ENCODE results near the gene TBATA. TPM values are rescaled to one million over a fixed set of nuclear protein-coding genes. Genes with fewer than 3 reads are reported as not detected.

TBATA gene
- total and polyA plus RNA-seq, 2 donors from 2014 or later, result 1.9 TPM; not detected in 1

DNA sequence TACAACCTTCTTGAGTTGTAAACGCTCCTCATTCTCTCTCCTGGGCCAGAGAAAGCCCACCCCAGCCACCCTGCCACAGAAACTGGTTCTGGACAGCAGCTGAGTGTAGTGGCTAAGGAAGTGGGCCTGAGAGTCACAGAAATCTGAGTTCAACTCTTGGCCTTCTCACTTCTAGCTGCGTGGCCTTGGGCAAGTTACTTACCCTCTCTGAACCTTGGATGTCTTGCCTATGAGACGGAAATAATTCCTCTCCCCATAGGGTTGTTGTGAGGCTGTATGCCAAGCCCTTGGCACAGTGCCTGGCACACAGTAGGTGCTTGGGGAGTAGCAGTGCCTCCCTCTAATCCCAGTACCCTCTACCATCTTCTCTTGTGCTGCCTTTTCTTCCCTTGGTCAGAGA, 61.4 kb downstream of the TBATA start:
- Histone ChIP-seq H3K4me1 (ENCODE audit: control insufficient read depth in 2 of 3, insufficient read depth in 2 of 3, low read depth in 1 of 3, low read length in 3 of 3) (no peaks in the 10 kb centered on the region), H3K36me3 (ENCODE audit: control insufficient read depth in 2 of 3, insufficient read depth in 3 of 3, low read length in 3 of 3) (no peaks in the 10 kb centered on the region), H3K9ac (ENCODE audit: low read length in 3 of 3) (no peak overlapping the region), H3K27ac (ENCODE audit: low read depth in 2 of 2, low read length in 2 of 2) (no peak overlapping the region), H3K9me3 (ENCODE audit: control insufficient read depth in 2 of 3, insufficient read depth in 1 of 3, low read length in 3 of 3) (no peaks in the 10 kb centered on the region), H3K4me3 (ENCODE audit: low read length in 3 of 3) (no peak overlapping the region), H3K27me3 (ENCODE audit: control insufficient read depth, insufficient read depth, low read length) (no peaks in the 10 kb centered on the region)
- intact Hi-C loops (cut with DNase I), result no loop called here
- TF ChIP-seq, protein P1, sequence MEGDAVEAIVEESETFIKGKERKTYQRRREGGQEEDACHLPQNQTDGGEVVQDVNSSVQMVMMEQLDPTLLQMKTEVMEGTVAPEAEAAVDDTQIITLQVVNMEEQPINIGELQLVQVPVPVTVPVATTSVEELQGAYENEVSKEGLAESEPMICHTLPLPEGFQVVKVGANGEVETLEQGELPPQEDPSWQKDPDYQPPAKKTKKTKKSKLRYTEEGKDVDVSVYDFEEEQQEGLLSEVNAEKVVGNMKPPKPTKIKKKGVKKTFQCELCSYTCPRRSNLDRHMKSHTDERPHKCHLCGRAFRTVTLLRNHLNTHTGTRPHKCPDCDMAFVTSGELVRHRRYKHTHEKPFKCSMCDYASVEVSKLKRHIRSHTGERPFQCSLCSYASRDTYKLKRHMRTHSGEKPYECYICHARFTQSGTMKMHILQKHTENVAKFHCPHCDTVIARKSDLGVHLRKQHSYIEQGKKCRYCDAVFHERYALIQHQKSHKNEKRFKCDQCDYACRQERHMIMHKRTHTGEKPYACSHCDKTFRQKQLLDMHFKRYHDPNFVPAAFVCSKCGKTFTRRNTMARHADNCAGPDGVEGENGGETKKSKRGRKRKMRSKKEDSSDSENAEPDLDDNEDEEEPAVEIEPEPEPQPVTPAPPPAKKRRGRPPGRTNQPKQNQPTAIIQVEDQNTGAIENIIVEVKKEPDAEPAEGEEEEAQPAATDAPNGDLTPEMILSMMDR (IDR thresholded peaks at IDR 0.05; ENCODE audit: borderline replicate concordance, extremely low read depth, insufficient read depth), result no peak
- no peak for DNase-seq
- FAIRE-seq, result no peak

DNA sequence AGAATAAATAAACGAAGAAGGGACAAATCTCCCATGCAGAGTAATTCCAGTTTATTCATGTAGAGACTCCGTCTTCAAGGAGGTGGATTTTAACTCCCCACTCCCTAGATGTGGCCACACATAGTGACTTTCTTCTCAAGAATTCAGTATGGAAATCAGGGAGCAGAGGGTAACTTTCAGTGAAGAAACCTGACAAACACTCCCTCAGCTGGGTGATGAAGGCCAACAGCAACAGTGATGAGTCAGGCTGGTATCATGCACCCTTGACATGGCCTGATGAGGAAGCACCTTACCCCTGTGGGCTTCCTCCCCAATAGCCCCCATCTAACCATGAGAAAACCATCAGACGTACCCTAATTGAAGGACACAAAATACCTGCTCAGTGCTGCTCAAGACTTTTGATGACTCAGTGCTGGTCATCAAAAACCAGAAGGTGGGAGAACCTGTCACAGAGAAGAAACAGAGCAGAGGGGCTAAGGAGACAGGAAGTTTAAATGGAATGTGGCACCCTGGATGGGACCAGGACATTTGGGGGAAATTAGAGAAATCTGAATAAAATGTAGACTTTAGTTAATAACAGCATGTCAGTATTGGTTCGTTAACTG, 62.3 kb downstream of the TBATA start:
- no peak overlapping the region for H3K27ac ChIP-seq (ENCODE audit: low read depth in 2 of 2, low read length in 2 of 2)
- H3K27me3 ChIP-seq (ENCODE audit: control insufficient read depth, insufficient read depth, low read length), result no peaks in the 10 kb centered on the region
- H3K4me1 ChIP-seq (ENCODE audit: control insufficient read depth in 2 of 3, insufficient read depth in 2 of 3, low read depth in 1 of 3, low read length in 3 of 3), result no peaks in the 10 kb centered on the region
- intact Hi-C loops (cut with DNase I), result no loop called here
- H3K9me3 ChIP-seq (ENCODE audit: control insufficient read depth in 2 of 3, insufficient read depth in 1 of 3, low read length in 3 of 3), result no peaks in the 10 kb centered on the region
- TF ChIP-seq, protein P1 (IDR thresholded peaks at IDR 0.05; ENCODE audit: borderline replicate concordance, extremely low read depth, insufficient read depth), result no peak
- H3K36me3 ChIP-seq (ENCODE audit: control insufficient read depth in 2 of 3, insufficient read depth in 3 of 3, low read length in 3 of 3), result no peaks in the 10 kb centered on the region
- FAIRE-seq (no peak), DNase-seq (no peak)
- H3K4me3 ChIP-seq (ENCODE audit: low read length in 3 of 3), result no peak overlapping the region
- H3K9ac ChIP-seq (ENCODE audit: low read length in 3 of 3), result no peak overlapping the region

Other genes with a start within 250 kb of the TBATA start
- 8.8 TPM for gene PRF1, start 182.6 kb downstream of the TBATA start, total RNA-seq
- 1.4 TPM for gene PRF1, start 182.6 kb downstream of the TBATA start, polyA plus RNA-seq (ENCODE audit: insufficient read depth, low read depth, low replicate concordance)
- 0.47 TPM for gene ADAMTS14, start 112.9 kb downstream of the TBATA start, total RNA-seq
- gene ADAMTS14, start 112.9 kb downstream of the TBATA start, polyA plus RNA-seq (ENCODE audit: insufficient read depth, low read depth, low replicate concordance), result not detected
- gene SGPL1, start 30.6 kb upstream of the TBATA start, total RNA-seq, result 105 TPM
- 13.5 TPM for gene SGPL1, start 30.6 kb upstream of the TBATA start, polyA plus RNA-seq (ENCODE audit: insufficient read depth, low read depth, low replicate concordance)
- 90.1 TPM for gene PCBD1, start 103.2 kb upstream of the TBATA start, total RNA-seq
- 371 TPM for gene PCBD1, start 103.2 kb upstream of the TBATA start, polyA plus RNA-seq (ENCODE audit: insufficient read depth, low read depth, low replicate concordance)

All from kidney (tissue), 14 donors.